ENCODE results near the gene DDX51.

The DDX51 gene

GRCh38 chr12:132121283-132121682 is 22.8 kb downstream of the DDX51 start:
- H3K27me3 ChIP-seq (ENCODE audit: control insufficient read depth, insufficient read depth, low read length), result no peaks in the 10 kb centered on the region
- no peak overlapping the region for H3K9ac ChIP-seq (ENCODE audit: low read length)
- no peak overlapping the region for H3K27ac ChIP-seq (ENCODE audit: low read depth, low read length)
- H3K4me1 ChIP-seq (ENCODE audit: control insufficient read depth, insufficient read depth, low read length), result no peaks in the 10 kb centered on the region
- no peaks in the 10 kb centered on the region for H3K9me3 ChIP-seq (ENCODE audit: control insufficient read depth, insufficient read depth, low read depth, low read length)
- H3K36me3 ChIP-seq (ENCODE audit: control insufficient read depth, insufficient read depth, low read length), result peaks cover 49% of the 10 kb centered on the region
- H3K4me3 ChIP-seq (ENCODE audit: low read depth, low read length), result no peak overlapping the region

DNA sequence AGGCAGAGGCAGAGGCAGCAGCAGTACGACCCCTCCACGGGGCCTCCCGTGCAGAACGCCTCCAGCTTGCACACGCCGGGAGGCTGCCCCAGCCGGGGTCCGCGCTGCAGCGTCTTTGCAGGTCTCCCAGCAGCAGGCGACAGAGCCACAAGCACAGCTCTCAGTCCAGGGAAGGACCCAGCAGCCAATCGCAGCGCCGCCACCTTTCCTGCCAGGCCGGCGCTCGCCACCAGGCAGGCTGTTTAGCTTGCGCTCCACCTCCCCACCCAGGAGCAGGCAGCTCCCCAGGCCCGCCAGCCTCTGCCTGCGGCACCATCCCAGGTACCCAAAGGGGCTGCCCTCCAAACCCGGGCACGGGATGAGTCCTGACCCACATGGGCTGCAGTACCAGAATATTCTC is 25.2 kb downstream of the DDX51 start:
- Histone ChIP-seq H3K36me3 (ENCODE audit: control insufficient read depth, insufficient read depth, low read length) (peaks cover 48% of the 10 kb centered on the region), H3K9ac (ENCODE audit: low read length) (no peak overlapping the region), H3K4me1 (ENCODE audit: control insufficient read depth, insufficient read depth, low read length) (no peaks in the 10 kb centered on the region), H3K27ac (ENCODE audit: low read depth, low read length) (no peak overlapping the region), H3K4me3 (ENCODE audit: low read depth, low read length) (no peak overlapping the region), H3K9me3 (ENCODE audit: control insufficient read depth, insufficient read depth, low read depth, low read length) (no peaks in the 10 kb centered on the region), H3K27me3 (ENCODE audit: control insufficient read depth, insufficient read depth, low read length) (no peaks in the 10 kb centered on the region)

- H3K36me3 ChIP-seq (ENCODE audit: control insufficient read depth, insufficient read depth, low read length), result peaks cover 52% of the 10 kb centered on the region
- H3K27ac ChIP-seq (ENCODE audit: low read depth, low read length), result no peak overlapping the region
- no peaks in the 10 kb centered on the region for H3K27me3 ChIP-seq (ENCODE audit: control insufficient read depth, insufficient read depth, low read length)
- H3K9ac ChIP-seq (ENCODE audit: low read length), result no peak overlapping the region
- no peak overlapping the region for H3K4me3 ChIP-seq (ENCODE audit: low read depth, low read length)
- no peaks in the 10 kb centered on the region for H3K4me1 ChIP-seq (ENCODE audit: control insufficient read depth, insufficient read depth, low read length)
- no peaks in the 10 kb centered on the region for H3K9me3 ChIP-seq (ENCODE audit: control insufficient read depth, insufficient read depth, low read depth, low read length)
Observed at GRCh38 chr12:132117558-132117875, 26.6 kb downstream of the DDX51 start.

GRCh38 chr12:132116709-132117557 is 27.2 kb downstream of the DDX51 start:
- Histone ChIP-seq H3K4me1 (ENCODE audit: control insufficient read depth, insufficient read depth, low read length) (no peaks in the 10 kb centered on the region), H3K9me3 (ENCODE audit: control insufficient read depth, insufficient read depth, low read depth, low read length) (no peaks in the 10 kb centered on the region), H3K36me3 (ENCODE audit: control insufficient read depth, insufficient read depth, low read length) (peaks cover 48% of the 10 kb centered on the region), H3K27ac (ENCODE audit: low read depth, low read length) (no peak overlapping the region), H3K4me3 (ENCODE audit: low read depth, low read length) (no peak overlapping the region), H3K27me3 (ENCODE audit: control insufficient read depth, insufficient read depth, low read length) (no peaks in the 10 kb centered on the region), H3K9ac (ENCODE audit: low read length) (no peak overlapping the region)

GRCh38 chr12:132115500-132115899 is 28.6 kb downstream of the DDX51 start:
- Histone ChIP-seq H3K36me3 (ENCODE audit: control insufficient read depth, insufficient read depth, low read length) (peaks cover 48% of the 10 kb centered on the region), H3K27me3 (ENCODE audit: control insufficient read depth, insufficient read depth, low read length) (no peaks in the 10 kb centered on the region), H3K4me3 (ENCODE audit: low read depth, low read length) (no peak overlapping the region), H3K9me3 (ENCODE audit: control insufficient read depth, insufficient read depth, low read depth, low read length) (no peaks in the 10 kb centered on the region), H3K27ac (ENCODE audit: low read depth, low read length) (no peak overlapping the region), H3K9ac (ENCODE audit: low read length) (no peak overlapping the region), H3K4me1 (ENCODE audit: control insufficient read depth, insufficient read depth, low read length) (no peaks in the 10 kb centered on the region)

DNA sequence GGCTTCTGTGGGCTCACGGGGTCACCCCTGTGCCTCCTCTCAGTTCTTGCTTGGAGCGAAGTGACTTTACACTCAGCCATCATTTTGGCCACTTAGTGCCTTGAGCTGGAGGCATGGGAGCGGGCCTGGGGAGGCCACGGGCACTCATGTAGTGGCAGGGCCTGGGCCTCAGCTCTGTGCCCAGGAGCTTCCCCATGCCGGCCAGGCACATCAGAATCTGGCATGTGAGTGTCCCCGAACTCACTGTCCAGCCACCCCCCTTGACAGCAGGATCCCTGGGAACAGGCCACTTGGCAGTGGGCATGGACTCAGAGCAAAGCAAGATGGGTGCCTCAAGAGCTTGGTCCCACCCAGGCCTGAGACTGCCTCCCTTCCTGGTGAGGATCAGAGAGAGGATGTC is 29.5 kb downstream of the DDX51 start:
- Histone ChIP-seq H3K9ac (ENCODE audit: low read length) (no peak overlapping the region), H3K4me3 (ENCODE audit: low read depth, low read length) (no peak overlapping the region), H3K4me1 (ENCODE audit: control insufficient read depth, insufficient read depth, low read length) (no peaks in the 10 kb centered on the region), H3K9me3 (ENCODE audit: control insufficient read depth, insufficient read depth, low read depth, low read length) (no peaks in the 10 kb centered on the region), H3K27ac (ENCODE audit: low read depth, low read length) (no peak overlapping the region), H3K27me3 (ENCODE audit: control insufficient read depth, insufficient read depth, low read length) (no peaks in the 10 kb centered on the region), H3K36me3 (ENCODE audit: control insufficient read depth, insufficient read depth, low read length) (peaks cover 52% of the 10 kb centered on the region)

- Histone ChIP-seq H3K4me1 (ENCODE audit: control insufficient read depth, insufficient read depth, low read length) (peaks cover 6% of the 10 kb centered on the region; the same call in 1 of the 2 replicates), H3K9ac (ENCODE audit: low read length) (no peak overlapping the region), H3K4me3 (ENCODE audit: low read depth, low read length) (no peak overlapping the region), H3K36me3 (ENCODE audit: control insufficient read depth, insufficient read depth, low read length) (peaks cover 54% of the 10 kb centered on the region), H3K27me3 (ENCODE audit: control insufficient read depth, insufficient read depth, low read length) (no peaks in the 10 kb centered on the region), H3K27ac (ENCODE audit: low read depth, low read length) (no peak overlapping the region), H3K9me3 (ENCODE audit: control insufficient read depth, insufficient read depth, low read depth, low read length) (no peaks in the 10 kb centered on the region)
Observed at GRCh38 chr12:132111654-132112304, 32.3 kb downstream of the DDX51 start.

DNA sequence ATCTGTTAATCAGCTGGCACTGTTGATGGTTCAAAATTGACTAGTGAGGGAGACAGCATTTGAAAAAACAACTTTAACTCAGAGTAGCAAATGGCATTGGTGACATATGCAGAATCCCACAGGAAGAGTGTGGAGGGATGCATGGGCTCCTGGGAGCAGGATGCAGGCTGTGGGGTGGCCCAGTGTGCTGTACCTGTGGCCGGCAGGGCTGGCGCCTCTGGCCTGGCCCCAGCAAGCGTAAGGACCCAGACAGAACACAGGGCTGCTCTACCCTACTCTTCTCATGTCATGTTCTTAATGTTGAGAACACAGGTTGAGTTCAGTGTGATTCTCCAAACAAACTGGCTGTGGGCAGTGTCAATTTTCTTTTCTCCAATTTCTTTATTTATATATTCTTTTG is 33.4 kb downstream of the DDX51 start:
- Histone ChIP-seq H3K9ac (ENCODE audit: low read length) (no peak overlapping the region), H3K36me3 (ENCODE audit: control insufficient read depth, insufficient read depth, low read length) (peaks cover 43% of the 10 kb centered on the region)

GRCh38 chr12:132109741-132110140 is 34.4 kb downstream of the DDX51 start:
- H3K4me1 ChIP-seq (ENCODE audit: control insufficient read depth, insufficient read depth, low read length), result peaks cover 6% of the 10 kb centered on the region; the same call in 1 of the 2 replicates
- H3K27me3 ChIP-seq (ENCODE audit: control insufficient read depth, insufficient read depth, low read length), result no peaks in the 10 kb centered on the region
- peaks cover 40% of the 10 kb centered on the region for H3K36me3 ChIP-seq (ENCODE audit: control insufficient read depth, insufficient read depth, low read length)
- H3K9ac ChIP-seq (ENCODE audit: low read length), result no peak overlapping the region
- H3K27ac ChIP-seq (ENCODE audit: low read depth, low read length), result no peak overlapping the region
- H3K4me3 ChIP-seq (ENCODE audit: low read depth, low read length), result no peak overlapping the region
- H3K9me3 ChIP-seq (ENCODE audit: control insufficient read depth, insufficient read depth, low read depth, low read length), result no peaks in the 10 kb centered on the region

More for the DNA sequence above, 33.4 kb downstream of the DDX51 start:
- Histone ChIP-seq H3K27me3 (ENCODE audit: control insufficient read depth, insufficient read depth, low read length) (no peaks in the 10 kb centered on the region), H3K4me1 (ENCODE audit: control insufficient read depth, insufficient read depth, low read length) (peaks cover 6% of the 10 kb centered on the region; the same call in 1 of the 2 replicates), H3K9me3 (ENCODE audit: control insufficient read depth, insufficient read depth, low read depth, low read length) (no peaks in the 10 kb centered on the region), H3K4me3 (ENCODE audit: low read depth, low read length) (no peak overlapping the region), H3K27ac (ENCODE audit: low read depth, low read length) (no peak overlapping the region)

- Histone ChIP-seq H3K27me3 (ENCODE audit: control insufficient read depth, insufficient read depth, low read length) (no peaks in the 10 kb centered on the region), H3K27ac (ENCODE audit: low read depth, low read length) (no peak overlapping the region), H3K36me3 (ENCODE audit: control insufficient read depth, insufficient read depth, low read length) (peaks cover 29% of the 10 kb centered on the region), H3K9me3 (ENCODE audit: control insufficient read depth, insufficient read depth, low read depth, low read length) (no peaks in the 10 kb centered on the region), H3K9ac (ENCODE audit: low read length) (no peak overlapping the region), H3K4me1 (ENCODE audit: control insufficient read depth, insufficient read depth, low read length) (peaks cover 12% of the 10 kb centered on the region; the same call in 1 of the 2 replicates), H3K4me3 (ENCODE audit: low read depth, low read length) (no peak overlapping the region)
Observed at GRCh38 chr12:132108211-132108832, 35.8 kb downstream of the DDX51 start.

DNA sequence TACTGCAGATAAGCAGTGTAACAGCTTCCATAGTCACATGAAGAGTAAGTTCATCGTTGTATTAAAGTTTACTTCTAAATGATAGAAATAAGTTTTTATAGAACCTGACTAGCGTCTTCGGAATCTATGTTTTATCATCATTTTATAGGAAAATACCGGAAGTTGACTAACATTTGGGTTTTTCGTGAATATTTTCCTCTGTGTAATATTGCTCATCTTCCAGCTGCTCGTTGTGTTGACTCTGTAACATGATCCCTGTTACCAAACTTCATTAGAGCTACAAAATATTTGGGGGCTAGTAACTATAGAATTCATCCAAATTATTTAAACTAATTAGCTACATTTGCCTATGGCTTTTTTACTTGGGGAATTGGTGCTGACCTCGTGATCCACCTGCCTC is 37.2 kb downstream of the DDX51 start:
- H3K9me3 ChIP-seq (ENCODE audit: control insufficient read depth, insufficient read depth, low read depth, low read length), result no peaks in the 10 kb centered on the region
- H3K27me3 ChIP-seq (ENCODE audit: control insufficient read depth, insufficient read depth, low read length), result no peaks in the 10 kb centered on the region
- no peak overlapping the region for H3K9ac ChIP-seq (ENCODE audit: low read length)
- H3K36me3 ChIP-seq (ENCODE audit: control insufficient read depth, insufficient read depth, low read length), result peaks cover 25% of the 10 kb centered on the region
- peaks cover 14% of the 10 kb centered on the region; the same call in 1 of the 2 replicates for H3K4me1 ChIP-seq (ENCODE audit: control insufficient read depth, insufficient read depth, low read length)
- no peak overlapping the region for H3K27ac ChIP-seq (ENCODE audit: low read depth, low read length)
- H3K4me3 ChIP-seq (ENCODE audit: low read depth, low read length), result no peak overlapping the region

Data from HUES6 (cell line).